Myometrial cell (primary cell): ENCODE results near the gene LCE1B. TPM values are rescaled to one million over a fixed set of nuclear protein-coding genes. Genes with fewer than 3 reads are reported as not detected.

ENCODE experiments used
- total RNA-seq: library from RNA; depleted of rRNA; stranded (reverse); fragments of >200 nt; gene quantifications from 2 replicates; pipeline ENCODE4 v1.2.3, GENCODE V29; 2015

Gene LCE1B
- total RNA-seq = not detected in 2 replicates

DNA sequence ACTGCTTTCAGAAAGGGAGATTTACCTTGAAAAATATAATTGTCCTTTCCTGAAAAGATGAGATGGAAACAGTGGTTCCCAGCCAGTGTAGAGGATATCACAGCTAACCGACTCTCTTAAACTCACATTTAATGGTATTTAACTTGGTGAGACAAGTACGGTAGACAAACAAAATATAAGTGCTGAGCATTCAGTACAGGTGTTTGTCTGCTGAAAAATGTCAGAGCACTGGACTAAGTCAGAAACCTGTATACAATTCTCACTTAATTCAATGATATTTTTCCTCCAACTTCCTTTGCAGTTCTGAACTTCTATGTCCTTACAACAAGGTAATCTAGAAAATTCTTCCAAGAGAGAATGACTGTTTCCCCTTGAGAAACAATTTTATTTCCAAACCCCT is at the start of gene LCE1B:
Gene LCE1B, plus strand, starts transcription at position 301 of the 400 bp plus-strand sequence. CDS start 476 bp downstream, outside the sequence.

GRCh38 chr1:152774875-152775274 is 36.9 kb upstream of the LCE1B start, which contains the start of gene LCE1F:
Gene LCE1F, plus strand, starts transcription at chr1:152775140. Its CDS starts 1,232 bp downstream, at chr1:152776372.

GRCh38 chr1:152786077-152786476 is 25.7 kb upstream of the LCE1B start, which contains the start of gene LCE1E:
Gene LCE1E, plus strand, starts transcription at chr1:152786257. Its CDS starts 1,043 bp downstream, at chr1:152787300.

DNA sequence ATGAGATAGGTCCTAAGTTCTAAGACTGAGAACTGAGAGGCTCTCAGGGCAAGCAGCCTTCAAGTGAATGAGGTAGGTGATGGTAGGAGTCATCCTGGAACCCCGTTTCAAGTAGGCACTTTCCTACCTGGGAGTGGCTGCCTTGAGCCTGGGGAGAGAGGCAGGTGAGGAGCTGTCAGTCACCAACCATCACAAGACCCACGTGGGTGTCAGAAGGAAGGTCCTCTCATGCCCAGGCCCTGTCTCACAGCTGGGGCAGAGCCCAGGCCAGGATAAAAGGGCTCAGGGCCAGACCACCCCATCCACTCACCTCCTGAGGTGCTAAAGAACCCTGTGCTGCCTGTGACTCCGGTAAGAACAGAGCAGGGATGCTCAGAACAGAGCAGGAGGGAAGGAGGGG is 15.3 kb upstream of the LCE1B start, which contains the start of gene LCE1D:
Gene LCE1D, plus strand, starts transcription at position 301 of the 400 bp plus-strand sequence. CDS start 1,074 bp downstream, outside the sequence.

GRCh38 chr1:152806576-152806975 is 5.2 kb upstream of the LCE1B start, which contains the start of gene LCE1C:
Gene LCE1C, minus strand, starts transcription at chr1:152806651. Its CDS starts 1,173 bp downstream, at chr1:152805478.

DNA sequence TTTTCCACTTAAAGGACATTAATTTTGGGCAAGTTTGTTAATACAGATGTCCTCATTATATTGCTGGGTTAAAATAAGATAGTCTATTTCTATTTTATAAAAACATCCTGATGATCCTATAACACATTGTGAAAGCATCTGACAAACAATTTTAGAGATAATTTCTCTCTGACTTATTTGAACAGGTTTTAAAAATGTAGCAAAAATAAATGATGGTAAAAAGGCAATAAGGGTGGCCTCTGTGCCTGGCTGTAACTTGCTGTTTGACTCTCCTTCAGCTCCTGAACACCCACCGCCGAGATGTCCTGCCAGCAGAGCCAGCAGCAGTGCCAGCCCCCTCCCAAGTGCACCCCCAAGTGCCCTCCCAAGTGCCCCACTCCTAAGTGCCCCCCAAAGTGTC is 15.4 kb downstream of the LCE1B start, which contains the start of gene LCE1A:
Gene LCE1A, plus strand, starts transcription at position 301 of the 400 bp plus-strand sequence. Its CDS starts 0 bp downstream, at position 301.

DNA sequence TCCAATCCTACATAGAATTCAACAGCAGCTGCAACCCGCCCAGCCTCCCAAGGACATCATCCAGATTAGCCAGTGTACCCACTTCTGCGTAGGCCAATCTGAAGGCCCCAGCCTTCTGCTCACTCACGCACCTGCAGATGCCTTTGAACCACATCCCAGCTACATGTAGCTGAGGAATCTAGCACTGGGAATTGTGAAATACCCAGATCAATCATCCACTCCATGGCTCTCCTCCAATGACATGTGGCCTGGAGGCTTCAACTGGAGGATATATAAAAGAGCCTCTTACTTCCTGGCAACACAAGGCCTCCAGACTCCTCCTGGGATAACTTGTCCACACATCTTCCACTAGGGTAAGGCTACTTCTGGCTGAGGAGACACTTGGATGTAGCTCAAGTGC is 30.8 kb downstream of the LCE1B start, which contains the start of gene LCE6A:
Gene LCE6A, plus strand, starts transcription at position 301 of the 400 bp plus-strand sequence. CDS start 665 bp downstream, outside the sequence.

DNA sequence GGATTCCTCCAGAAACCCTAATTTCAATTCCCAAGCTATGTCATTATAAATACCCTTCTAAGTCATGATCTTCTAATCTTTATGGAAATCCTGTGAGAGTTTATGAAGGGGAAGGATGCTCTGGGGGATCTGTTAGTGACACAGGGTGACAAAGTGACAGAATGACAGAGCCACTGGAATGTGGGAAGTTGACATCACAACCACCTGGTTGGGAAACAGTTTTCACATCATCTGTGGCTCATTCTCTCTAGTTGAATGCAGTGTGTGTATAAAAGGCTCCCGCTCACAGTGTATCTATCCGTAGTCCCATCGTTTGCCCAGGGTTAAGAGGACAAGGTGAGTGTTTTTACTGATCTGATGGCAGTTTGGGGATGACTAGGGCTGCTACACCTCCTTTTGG is 47.9 kb downstream of the LCE1B start, which contains the start of gene LCE7A:
Gene LCE7A, plus strand, starts transcription at position 301 of the 400 bp plus-strand sequence. CDS start 702 bp downstream, outside the sequence.

Other genes with a start within 250 kb of the LCE1B start
- not detected in 2 replicates for gene LCE3E, start 245.2 kb upstream of the LCE1B start, total RNA-seq
- gene LCE3D, start 231.5 kb upstream of the LCE1B start, total RNA-seq = not detected in 2 replicates
- gene LCE3C, start 211.7 kb upstream of the LCE1B start, total RNA-seq = not detected in 2 replicates
- not detected in 2 replicates for gene LCE3B, start 198.2 kb upstream of the LCE1B start, total RNA-seq
- gene LCE3A, start 188.9 kb upstream of the LCE1B start, total RNA-seq = not detected in 2 replicates
- gene LCE2D, start 148.6 kb upstream of the LCE1B start, total RNA-seq = not detected in 2 replicates
- not detected in 2 replicates for gene LCE2C, start 136.7 kb upstream of the LCE1B start, total RNA-seq
- not detected in 2 replicates for gene LCE2B, start 125.8 kb upstream of the LCE1B start, total RNA-seq
- not detected in 2 replicates for gene LCE2A, start 113.6 kb upstream of the LCE1B start, total RNA-seq
- gene LCE4A, start 103.8 kb upstream of the LCE1B start, total RNA-seq = not detected in 2 replicates
- not detected in 2 replicates for gene KPRP, start 53.9 kb upstream of the LCE1B start, total RNA-seq
- gene LCE1F, start 36.8 kb upstream of the LCE1B start, total RNA-seq = not detected in 2 replicates
- not detected in 2 replicates for gene LCE1E, start 25.7 kb upstream of the LCE1B start, total RNA-seq
- gene LCE1D, start 15.2 kb upstream of the LCE1B start, total RNA-seq = not detected in 2 replicates
- gene LCE1C, start 5.3 kb upstream of the LCE1B start, total RNA-seq = not detected in 2 replicates
- not detected in 2 replicates for gene LCE1A, start 15.5 kb downstream of the LCE1B start, total RNA-seq
- gene LCE6A, start 30.9 kb downstream of the LCE1B start, total RNA-seq = not detected in 2 replicates
- not detected in 2 replicates for gene LCE7A, start 48.0 kb downstream of the LCE1B start, total RNA-seq
- not detected in 2 replicates for gene SMCP, start 66.4 kb downstream of the LCE1B start, total RNA-seq
- not detected in 2 replicates for gene IVL, start 96.6 kb downstream of the LCE1B start, total RNA-seq
- gene SPRR5, start 135.2 kb downstream of the LCE1B start, total RNA-seq = not detected in 2 replicates
- gene SPRR4, start 158.7 kb downstream of the LCE1B start, total RNA-seq = not detected in 2 replicates
- not detected in 2 replicates for gene SPRR1A, start 172.1 kb downstream of the LCE1B start, total RNA-seq
- gene SPRR3, start 189.8 kb downstream of the LCE1B start, total RNA-seq = not detected in 2 replicates
- gene SPRR1B, start 219.2 kb downstream of the LCE1B start, total RNA-seq = not detected in 2 replicates
- not detected in 2 replicates for gene SPRR2D, start 229.1 kb downstream of the LCE1B start, total RNA-seq
- not detected in 2 replicates for gene SPRR2A, start 245.5 kb downstream of the LCE1B start, total RNA-seq